IgD-negative memory B cell (primary cell): ENCODE measurements around the gene PFN1. TPM values are rescaled to one million over a fixed set of nuclear protein-coding genes. Genes with fewer than 3 reads are reported as not detected.
A peak's percentile ranks its signal among the peaks of the same experiment; 100 is the strongest.

Source experiments
- H3K27ac Mint-ChIP-seq, 3 donors: one replicate each; pipeline ENCODE4 v1.8.0; 2020 to 2022; ENCODE audit warnings: mild to moderate bottlenecking in 3 of 3, mixed read lengths in 3 of 3, moderate library complexity in 1 of 3
- H3K27me3 Mint-ChIP-seq: one replicate; pipeline ENCODE4 v1.8.0; 2021; ENCODE audit warnings: mixed read lengths
- H3K36me3 Mint-ChIP-seq: one replicate; pipeline ENCODE4 v1.8.0; 2020; ENCODE audit warnings: mild to moderate bottlenecking, mixed read lengths
- H3K4me1 Mint-ChIP-seq, 3 donors: one replicate each; pipeline ENCODE4 v1.8.0; 2020 to 2022; ENCODE audit warnings: mixed read lengths in 3 of 3, mild to moderate bottlenecking in 1 of 3
- H3K4me3 Mint-ChIP-seq, 4 donors: one replicate each; pipeline ENCODE4 v1.8.0; 2020 to 2022; ENCODE audit warnings: mild to moderate bottlenecking in 4 of 4, mixed read lengths in 4 of 4, moderate library complexity in 3 of 4
- H3K9me3 Mint-ChIP-seq, 3 donors: one replicate each; pipeline ENCODE4 v1.8.0; 2020 to 2021; ENCODE audit warnings: mixed read lengths in 3 of 3, mild to moderate bottlenecking in 1 of 3
- polyA plus RNA-seq: library from polyadenylated mRNA; unstranded; fragments of 300-500 nt; fragmentation: Illumina TruSeq; gene quantifications from one replicate; pipeline ENCODE4 v1.2.3, GENCODE V29; 2021

Gene PFN1
- polyA plus RNA-seq, 1 donor from 2014 or later, result 1,903 TPM

GRCh38 chr17:4902540-4902939, 45.8 kb downstream of the PFN1 start:
- H3K4me3 Mint-ChIP-seq, result peak overlapping the region; percentile 25 to 97 (median 83)
- no peaks in the 10 kb centered on the region for H3K9me3 Mint-ChIP-seq
- peak overlapping the region; percentile 39 to 91 (median 71) for H3K27ac Mint-ChIP-seq
- peaks cover 17 to 22% (median 21%) of the 10 kb centered on the region in 3 donors for H3K4me1 Mint-ChIP-seq
- H3K27me3 Mint-ChIP-seq, result no peaks in the 10 kb centered on the region
- peaks cover 3% of the 10 kb centered on the region for H3K36me3 Mint-ChIP-seq

GRCh38 chr17:4901648-4902344, 46.5 kb downstream of the PFN1 start:
- H3K9me3 Mint-ChIP-seq, result no peaks in the 10 kb centered on the region
- H3K4me3 Mint-ChIP-seq, result peak overlapping the region in 3 of 4 donors; percentile 80 to 97 (median 94)
- H3K27ac Mint-ChIP-seq, result peak overlapping the region; percentile 71 to 91 (median 73)
- peaks cover 17 to 22% (median 21%) of the 10 kb centered on the region in 3 donors for H3K4me1 Mint-ChIP-seq
- H3K27me3 Mint-ChIP-seq, result no peaks in the 10 kb centered on the region
- H3K36me3 Mint-ChIP-seq, result peaks cover 4% of the 10 kb centered on the region

GRCh38 chr17:4901108-4901647, 47.2 kb downstream of the PFN1 start:
- H3K36me3 Mint-ChIP-seq, result peaks cover 4% of the 10 kb centered on the region
- peak overlapping the region; percentile 71 to 91 (median 76) for H3K27ac Mint-ChIP-seq
- peak overlapping the region; percentile 81 to 97 (median 91) for H3K4me3 Mint-ChIP-seq
- H3K4me1 Mint-ChIP-seq, result peaks cover 17 to 22% (median 21%) of the 10 kb centered on the region in 3 donors
- H3K27me3 Mint-ChIP-seq, result no peaks in the 10 kb centered on the region
- H3K9me3 Mint-ChIP-seq, result no peaks in the 10 kb centered on the region

- Mint-ChIP-seq H3K27ac (peak overlapping the region; percentile 76 to 99 (median 98)), H3K4me3 (peak overlapping the region; percentile 91 to 98 (median 96)), H3K27me3 (no peaks in the 10 kb centered on the region), H3K36me3 (peaks cover 3% of the 10 kb centered on the region), H3K4me1 (peaks cover 17 to 22% (median 21%) of the 10 kb centered on the region in 3 donors), H3K9me3 (no peaks in the 10 kb centered on the region)
Observed at GRCh38 chr17:4900231-4901107, 47.9 kb downstream of the PFN1 start.

GRCh38 chr17:4899341-4900230, 48.7 kb downstream of the PFN1 start, which contains the start of gene C17orf107:
TSS of gene C17orf107 (plus strand) at chr17:4899536. CDS start at chr17:4899763, 227 bp downstream.
- H3K4me3 Mint-ChIP-seq, result peak within 1 kb of the TSS; percentile 91 to 98 (median 96)
- no peaks in the 10 kb centered on the region for H3K9me3 Mint-ChIP-seq
- H3K4me1 Mint-ChIP-seq, result peaks cover 17 to 22% (median 21%) of the 10 kb centered on the region in 3 donors
- no peaks in the 10 kb centered on the region for H3K27me3 Mint-ChIP-seq
- peaks cover 3% of the 10 kb centered on the region for H3K36me3 Mint-ChIP-seq
- H3K27ac Mint-ChIP-seq, result peak within 1 kb of the TSS; percentile 86 to 99 (median 98)

- no peaks in the 10 kb centered on the region for H3K27me3 Mint-ChIP-seq
- H3K4me3 Mint-ChIP-seq, result peak overlapping the region; percentile 87 to 98 (median 94)
- no peaks in the 10 kb centered on the region for H3K9me3 Mint-ChIP-seq
- H3K36me3 Mint-ChIP-seq, result peaks cover 3% of the 10 kb centered on the region
- H3K27ac Mint-ChIP-seq, result peak overlapping the region in 2 of 3 donors; percentile 98 to 99
- peaks cover 17 to 22% (median 21%) of the 10 kb centered on the region in 3 donors for H3K4me1 Mint-ChIP-seq
Observed at GRCh38 chr17:4898927-4899326, 49.4 kb downstream of the PFN1 start.

- Mint-ChIP-seq H3K27me3 (no peaks in the 10 kb centered on the region), H3K4me3 (peak overlapping the region; percentile 60 to 91 (median 88)), H3K9me3 (no peaks in the 10 kb centered on the region), H3K36me3 (peaks cover 3% of the 10 kb centered on the region), H3K27ac (peak overlapping the region in 2 of 3 donors; percentile 85 to 86), H3K4me1 (peaks cover 14 to 19% (median 18%) of the 10 kb centered on the region in 3 donors)
Observed at GRCh38 chr17:4898351-4898750, 50.0 kb downstream of the PFN1 start.

GRCh38 chr17:4897785-4898184, 50.5 kb downstream of the PFN1 start:
- Mint-ChIP-seq H3K9me3 (no peaks in the 10 kb centered on the region), H3K4me3 (peak overlapping the region in 1 of 4 donors; percentile 88), H3K36me3 (peaks cover 3% of the 10 kb centered on the region), H3K27me3 (no peaks in the 10 kb centered on the region), H3K27ac (peak overlapping the region in 1 of 3 donors; percentile 85), H3K4me1 (peaks cover 10 to 17% (median 13%) of the 10 kb centered on the region in 3 donors)

- Mint-ChIP-seq H3K9me3 (no peaks in the 10 kb centered on the region), H3K4me3 (no peak overlapping the region), H3K27ac (no peak overlapping the region), H3K27me3 (no peaks in the 10 kb centered on the region), H3K4me1 (peaks cover 6 to 11% (median 7%) of the 10 kb centered on the region in 3 donors), H3K36me3 (peaks cover 3% of the 10 kb centered on the region)
Observed at GRCh38 chr17:4897198-4897687, 51.1 kb downstream of the PFN1 start.

- H3K4me3 Mint-ChIP-seq, result no peak overlapping the region
Observed at GRCh38 chr17:4896332-4897197, 51.8 kb downstream of the PFN1 start.

GRCh38 chr17:4895657-4896331, 52.5 kb downstream of the PFN1 start:
- Mint-ChIP-seq H3K27ac (no peak overlapping the region), H3K36me3 (peaks cover 3% of the 10 kb centered on the region), H3K4me1 (peaks cover 5 to 7% (median 6%) of the 10 kb centered on the region in 3 donors), H3K4me3 (peak overlapping the region in 1 of 4 donors; percentile 53), H3K27me3 (no peaks in the 10 kb centered on the region), H3K9me3 (no peaks in the 10 kb centered on the region)

More at GRCh38 chr17:4896332-4897197, 51.8 kb downstream of the PFN1 start:
- Mint-ChIP-seq H3K27ac (no peak overlapping the region), H3K27me3 (no peaks in the 10 kb centered on the region), H3K9me3 (no peaks in the 10 kb centered on the region), H3K36me3 (peaks cover 3% of the 10 kb centered on the region), H3K4me1 (peaks cover 6 to 10% (median 6%) of the 10 kb centered on the region in 3 donors)
